ENCODE results near the gene MRGPRG. TPM values are rescaled to one million over a fixed set of nuclear protein-coding genes. Genes with fewer than 3 reads are reported as not detected.

The MRGPRG gene
- total RNA-seq, 1 experiment from 2014 or later = not detected

DNA sequence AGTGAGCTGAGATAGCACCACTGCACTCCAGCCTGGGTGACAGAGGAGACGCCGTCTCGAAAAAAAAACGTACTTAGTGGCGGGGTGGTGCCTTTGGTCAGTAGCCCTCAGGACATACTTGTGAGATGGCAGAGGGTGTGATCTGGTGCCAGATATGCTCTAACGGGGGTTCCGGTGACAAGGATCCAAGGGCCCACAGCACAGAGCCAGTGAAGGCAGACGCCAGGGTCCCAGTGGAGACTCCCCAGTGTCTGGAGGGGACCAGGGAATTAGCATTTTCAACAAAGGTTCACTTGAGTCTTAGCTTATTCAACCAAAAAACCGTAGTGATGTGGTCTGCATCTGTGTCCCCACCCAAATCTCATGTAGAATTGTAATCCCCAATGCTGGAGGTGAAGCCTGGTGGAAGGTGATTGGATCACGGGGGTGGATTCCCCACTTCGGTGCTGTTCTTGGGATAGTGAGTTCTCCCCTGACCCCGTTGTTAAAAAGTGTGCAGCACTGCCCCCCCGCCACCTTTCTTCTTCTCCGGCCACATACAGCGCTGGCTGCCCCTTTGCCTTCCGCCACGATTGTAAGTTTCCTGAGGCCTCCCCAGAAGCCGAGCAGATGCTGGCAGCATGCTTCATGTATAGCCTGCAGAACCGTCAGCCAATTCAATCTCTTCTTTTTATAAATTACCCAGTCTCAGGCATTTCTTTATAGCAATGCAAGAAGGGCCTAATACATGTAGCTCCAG is 26.9 kb downstream of the MRGPRG start:
- Histone ChIP-seq H3K36me3 (ENCODE audit: insufficient read depth, low read length, poor library complexity, severe bottlenecking) (no peaks in the 10 kb centered on the region), H3K4me3 (ENCODE audit: low read depth, low read length, poor library complexity, severe bottlenecking) (no peak overlapping the region), H3K27me3 (replicated peaks; ENCODE audit: insufficient read depth, low read depth, low read length, poor library complexity) (no peaks in the 10 kb centered on the region), H3K27ac (ENCODE audit: low read depth, low read length, poor library complexity, severe bottlenecking) (no peak overlapping the region), H3K4me1 (ENCODE audit: insufficient read depth, low read length, poor library complexity, severe bottlenecking) (no peaks in the 10 kb centered on the region), H3K9me3 (ENCODE audit: low read depth, low read length, poor library complexity, severe bottlenecking) (no peaks in the 10 kb centered on the region)
- POLR2A ChIA-PET (ENCODE audit: low non-redundant PET) = no interaction called here
- no peak for DNase-seq (ENCODE audit: low spot score)
- CTCF ChIA-PET = no interaction called here
- intact Hi-C loops (cut with micrococcal nuclease; ENCODE audit: unreplicated experiment) = no loop called here
- BruUV-seq (replicated peaks) = no TSS peak
- no peak for TF ChIP-seq CTCF (conservative IDR thresholded peaks at IDR 0.05; ENCODE audit: low read depth, low read length)
- no peak for TF ChIP-seq EZH2 (IDR thresholded peaks at IDR 0.05; ENCODE audit: borderline replicate concordance, low read depth, low read length, poor library complexity, severe bottlenecking)

GRCh38 chr11:3190600-3190999 is 28.0 kb downstream of the MRGPRG start:
- Histone ChIP-seq H3K36me3 (ENCODE audit: insufficient read depth, low read length, poor library complexity, severe bottlenecking) (no peaks in the 10 kb centered on the region), H3K27ac (ENCODE audit: low read depth, low read length, poor library complexity, severe bottlenecking) (no peak overlapping the region), H3K4me3 (ENCODE audit: low read depth, low read length, poor library complexity, severe bottlenecking) (no peak overlapping the region), H3K27me3 (replicated peaks; ENCODE audit: insufficient read depth, low read depth, low read length, poor library complexity) (no peaks in the 10 kb centered on the region), H3K9me3 (ENCODE audit: low read depth, low read length, poor library complexity, severe bottlenecking) (no peaks in the 10 kb centered on the region), H3K4me1 (ENCODE audit: insufficient read depth, low read length, poor library complexity, severe bottlenecking) (no peaks in the 10 kb centered on the region)
- no peak for DNase-seq (ENCODE audit: low spot score)
- intact Hi-C loops (cut with micrococcal nuclease; ENCODE audit: unreplicated experiment) = no loop called here
- ChIA-PET POLR2A (ENCODE audit: low non-redundant PET) (no interaction called here), CTCF (no interaction called here)
- no TSS peak for BruUV-seq (replicated peaks)
- TF ChIP-seq CTCF (conservative IDR thresholded peaks at IDR 0.05; ENCODE audit: low read depth, low read length) = no peak

DNA sequence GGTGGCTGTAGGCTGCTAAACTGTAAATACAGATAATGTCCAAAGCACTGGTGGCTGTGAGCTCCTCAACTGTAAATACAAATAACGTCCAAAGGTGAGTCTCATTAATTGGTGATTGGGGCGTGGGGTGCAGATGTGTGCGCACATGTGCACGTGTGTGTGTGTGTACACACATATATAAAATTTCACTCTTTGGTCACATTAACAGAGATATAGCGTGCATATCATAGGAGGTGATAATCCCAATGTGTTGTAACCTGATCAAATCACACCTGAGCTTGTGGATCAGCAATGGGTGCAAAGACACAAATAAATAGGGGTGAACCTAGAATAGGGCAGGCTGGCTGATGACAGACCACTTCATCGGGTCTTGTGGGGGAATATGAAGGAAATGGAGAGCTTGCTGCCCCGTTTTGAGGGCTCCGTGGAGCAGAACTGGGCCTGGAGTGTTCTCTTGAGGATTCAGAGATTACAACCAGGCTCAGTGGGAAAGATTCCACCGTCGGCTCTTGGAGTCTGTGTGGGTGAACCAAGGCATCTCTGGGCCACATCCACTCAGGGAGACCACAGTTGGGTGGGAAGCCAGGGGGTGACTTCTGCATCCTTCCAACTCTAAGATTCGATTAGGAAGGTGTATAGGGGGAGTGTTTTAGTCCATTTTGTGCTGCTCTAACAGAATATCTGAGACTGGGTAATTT is 28.6 kb downstream of the MRGPRG start:
- POLR2A ChIA-PET (ENCODE audit: low non-redundant PET) = no interaction called here

More for the DNA sequence above, 28.6 kb downstream of the MRGPRG start:
- TF ChIP-seq EZH2 (IDR thresholded peaks at IDR 0.05; ENCODE audit: borderline replicate concordance, low read depth, low read length, poor library complexity, severe bottlenecking) = no peak
- TF ChIP-seq CTCF (conservative IDR thresholded peaks at IDR 0.05; ENCODE audit: low read depth, low read length) = no peak
- Histone ChIP-seq H3K9me3 (ENCODE audit: low read depth, low read length, poor library complexity, severe bottlenecking) (no peaks in the 10 kb centered on the region), H3K4me1 (ENCODE audit: insufficient read depth, low read length, poor library complexity, severe bottlenecking) (no peaks in the 10 kb centered on the region), H3K4me3 (ENCODE audit: low read depth, low read length, poor library complexity, severe bottlenecking) (no peak overlapping the region), H3K36me3 (ENCODE audit: insufficient read depth, low read length, poor library complexity, severe bottlenecking) (no peaks in the 10 kb centered on the region), H3K27ac (ENCODE audit: low read depth, low read length, poor library complexity, severe bottlenecking) (no peak overlapping the region), H3K27me3 (replicated peaks; ENCODE audit: insufficient read depth, low read depth, low read length, poor library complexity) (no peaks in the 10 kb centered on the region)
- BruUV-seq (replicated peaks) = no TSS peak
- intact Hi-C loops (cut with micrococcal nuclease; ENCODE audit: unreplicated experiment) = no loop called here
- no peak for DNase-seq (ENCODE audit: low spot score)
- CTCF ChIA-PET = no interaction called here
